Measurements from ENCODE around the gene MEGF11.
A peak's percentile ranks its signal among the peaks of the same experiment; 100 is the strongest.

MEGF11 gene

GRCh38 chr15:65954289-65954741 is 299.2 kb downstream of the MEGF11 start (continued):
- TF ChIP-seq, protein P1, sequence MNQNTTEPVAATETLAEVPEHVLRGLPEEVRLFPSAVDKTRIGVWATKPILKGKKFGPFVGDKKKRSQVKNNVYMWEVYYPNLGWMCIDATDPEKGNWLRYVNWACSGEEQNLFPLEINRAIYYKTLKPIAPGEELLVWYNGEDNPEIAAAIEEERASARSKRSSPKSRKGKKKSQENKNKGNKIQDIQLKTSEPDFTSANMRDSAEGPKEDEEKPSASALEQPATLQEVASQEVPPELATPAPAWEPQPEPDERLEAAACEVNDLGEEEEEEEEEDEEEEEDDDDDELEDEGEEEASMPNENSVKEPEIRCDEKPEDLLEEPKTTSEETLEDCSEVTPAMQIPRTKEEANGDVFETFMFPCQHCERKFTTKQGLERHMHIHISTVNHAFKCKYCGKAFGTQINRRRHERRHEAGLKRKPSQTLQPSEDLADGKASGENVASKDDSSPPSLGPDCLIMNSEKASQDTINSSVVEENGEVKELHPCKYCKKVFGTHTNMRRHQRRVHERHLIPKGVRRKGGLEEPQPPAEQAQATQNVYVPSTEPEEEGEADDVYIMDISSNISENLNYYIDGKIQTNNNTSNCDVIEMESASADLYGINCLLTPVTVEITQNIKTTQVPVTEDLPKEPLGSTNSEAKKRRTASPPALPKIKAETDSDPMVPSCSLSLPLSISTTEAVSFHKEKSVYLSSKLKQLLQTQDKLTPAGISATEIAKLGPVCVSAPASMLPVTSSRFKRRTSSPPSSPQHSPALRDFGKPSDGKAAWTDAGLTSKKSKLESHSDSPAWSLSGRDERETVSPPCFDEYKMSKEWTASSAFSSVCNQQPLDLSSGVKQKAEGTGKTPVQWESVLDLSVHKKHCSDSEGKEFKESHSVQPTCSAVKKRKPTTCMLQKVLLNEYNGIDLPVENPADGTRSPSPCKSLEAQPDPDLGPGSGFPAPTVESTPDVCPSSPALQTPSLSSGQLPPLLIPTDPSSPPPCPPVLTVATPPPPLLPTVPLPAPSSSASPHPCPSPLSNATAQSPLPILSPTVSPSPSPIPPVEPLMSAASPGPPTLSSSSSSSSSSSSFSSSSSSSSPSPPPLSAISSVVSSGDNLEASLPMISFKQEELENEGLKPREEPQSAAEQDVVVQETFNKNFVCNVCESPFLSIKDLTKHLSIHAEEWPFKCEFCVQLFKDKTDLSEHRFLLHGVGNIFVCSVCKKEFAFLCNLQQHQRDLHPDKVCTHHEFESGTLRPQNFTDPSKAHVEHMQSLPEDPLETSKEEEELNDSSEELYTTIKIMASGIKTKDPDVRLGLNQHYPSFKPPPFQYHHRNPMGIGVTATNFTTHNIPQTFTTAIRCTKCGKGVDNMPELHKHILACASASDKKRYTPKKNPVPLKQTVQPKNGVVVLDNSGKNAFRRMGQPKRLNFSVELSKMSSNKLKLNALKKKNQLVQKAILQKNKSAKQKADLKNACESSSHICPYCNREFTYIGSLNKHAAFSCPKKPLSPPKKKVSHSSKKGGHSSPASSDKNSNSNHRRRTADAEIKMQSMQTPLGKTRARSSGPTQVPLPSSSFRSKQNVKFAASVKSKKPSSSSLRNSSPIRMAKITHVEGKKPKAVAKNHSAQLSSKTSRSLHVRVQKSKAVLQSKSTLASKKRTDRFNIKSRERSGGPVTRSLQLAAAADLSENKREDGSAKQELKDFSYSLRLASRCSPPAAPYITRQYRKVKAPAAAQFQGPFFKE (tag by site-specific recombination; IDR thresholded peaks at IDR 0.05; ENCODE audit: borderline replicate concordance): no peak
- TF ChIP-seq ZNF398 (tag by site-specific recombination; IDR thresholded peaks at IDR 0.05) (peak; percentile 72), ZNF785 (tag by site-specific recombination; IDR thresholded peaks at IDR 0.05) (no peak), ZNF433 (tag by site-specific recombination; IDR thresholded peaks at IDR 0.05; ENCODE audit: low read depth) (no peak), ZNF202 (tag by site-specific recombination; IDR thresholded peaks at IDR 0.05; ENCODE audit: borderline replicate concordance) (no peak), ZNF221 (tag by site-specific recombination; IDR thresholded peaks at IDR 0.05; ENCODE audit: borderline replicate concordance) (no peak), ZNF660 (tag by site-specific recombination; IDR thresholded peaks at IDR 0.05) (peak; percentile 84), ZNF629 (tag by site-specific recombination; IDR thresholded peaks at IDR 0.05) (no peak), YY1 (tag by site-specific recombination; IDR thresholded peaks at IDR 0.05) (no peak), ZNF600 (tag by site-specific recombination; IDR thresholded peaks at IDR 0.05) (peak; percentile 75), ZNF837 (tag by site-specific recombination; IDR thresholded peaks at IDR 0.05) (no peak), ZBTB26 (tag by site-specific recombination; optimal IDR thresholded peaks at IDR 0.05) (no peak), ZNF404 (tag by site-specific recombination; IDR thresholded peaks at IDR 0.05) (no peak; the same call in 1 of the 2 replicates), ZNF555 (tag by site-specific recombination; conservative IDR thresholded peaks at IDR 0.05) (no peak), ZFHX2 (tag by site-specific recombination; conservative IDR thresholded peaks at IDR 0.05) (peak; percentile 69), ZNF24 (tag by site-specific recombination; IDR thresholded peaks at IDR 0.05) (0 out of 2 replicates have a peak, but pooled peaks have one; percentile 47), SP3 (tag by site-specific recombination; IDR thresholded peaks at IDR 0.05) (no peak), ZNF621 (tag by site-specific recombination; IDR thresholded peaks at IDR 0.05) (no peak), ZNF169 (tag by site-specific recombination; IDR thresholded peaks at IDR 0.05) (no peak), ZNF140 (tag by site-specific recombination; IDR thresholded peaks at IDR 0.05) (no peak), MZF1 (tag by site-specific recombination; IDR thresholded peaks at IDR 0.05; ENCODE audit: borderline replicate concordance) (no peak), ZSCAN16 (tag by site-specific recombination; IDR thresholded peaks at IDR 0.05) (no peak), ZFP37 (tag by site-specific recombination; IDR thresholded peaks at IDR 0.05) (no peak), ZIC2 (tag by site-specific recombination; IDR thresholded peaks at IDR 0.05) (peak; percentile 99), SP2 (tag by site-specific recombination; IDR thresholded peaks at IDR 0.05) (no peak), OVOL3 (tag by site-specific recombination; IDR thresholded peaks at IDR 0.05) (no peak), KLF8 (tag by site-specific recombination; IDR thresholded peaks at IDR 0.05) (no peak)
- TF ChIP-seq, protein P2, sequence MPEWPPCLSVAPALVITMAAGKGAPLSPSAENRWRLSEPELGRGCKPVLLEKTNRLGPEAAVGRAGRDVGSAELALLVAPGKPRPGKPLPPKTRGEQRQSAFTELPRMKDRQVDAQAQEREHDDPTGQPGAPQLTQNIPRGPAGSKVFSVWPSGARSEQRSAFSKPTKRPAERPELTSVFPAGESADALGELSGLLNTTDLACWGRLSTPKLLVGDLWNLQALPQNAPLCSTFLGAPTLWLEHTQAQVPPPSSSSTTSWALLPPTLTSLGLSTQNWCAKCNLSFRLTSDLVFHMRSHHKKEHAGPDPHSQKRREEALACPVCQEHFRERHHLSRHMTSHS (tag by site-specific recombination; IDR thresholded peaks at IDR 0.05): no peak
- TF ChIP-seq, protein P3, sequence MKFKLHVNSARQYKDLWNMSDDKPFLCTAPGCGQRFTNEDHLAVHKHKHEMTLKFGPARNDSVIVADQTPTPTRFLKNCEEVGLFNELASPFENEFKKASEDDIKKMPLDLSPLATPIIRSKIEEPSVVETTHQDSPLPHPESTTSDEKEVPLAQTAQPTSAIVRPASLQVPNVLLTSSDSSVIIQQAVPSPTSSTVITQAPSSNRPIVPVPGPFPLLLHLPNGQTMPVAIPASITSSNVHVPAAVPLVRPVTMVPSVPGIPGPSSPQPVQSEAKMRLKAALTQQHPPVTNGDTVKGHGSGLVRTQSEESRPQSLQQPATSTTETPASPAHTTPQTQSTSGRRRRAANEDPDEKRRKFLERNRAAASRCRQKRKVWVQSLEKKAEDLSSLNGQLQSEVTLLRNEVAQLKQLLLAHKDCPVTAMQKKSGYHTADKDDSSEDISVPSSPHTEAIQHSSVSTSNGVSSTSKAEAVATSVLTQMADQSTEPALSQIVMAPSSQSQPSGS (tag by site-specific recombination; IDR thresholded peaks at IDR 0.05; ENCODE audit: low read depth): no peak
- TF ChIP-seq, protein P4, sequence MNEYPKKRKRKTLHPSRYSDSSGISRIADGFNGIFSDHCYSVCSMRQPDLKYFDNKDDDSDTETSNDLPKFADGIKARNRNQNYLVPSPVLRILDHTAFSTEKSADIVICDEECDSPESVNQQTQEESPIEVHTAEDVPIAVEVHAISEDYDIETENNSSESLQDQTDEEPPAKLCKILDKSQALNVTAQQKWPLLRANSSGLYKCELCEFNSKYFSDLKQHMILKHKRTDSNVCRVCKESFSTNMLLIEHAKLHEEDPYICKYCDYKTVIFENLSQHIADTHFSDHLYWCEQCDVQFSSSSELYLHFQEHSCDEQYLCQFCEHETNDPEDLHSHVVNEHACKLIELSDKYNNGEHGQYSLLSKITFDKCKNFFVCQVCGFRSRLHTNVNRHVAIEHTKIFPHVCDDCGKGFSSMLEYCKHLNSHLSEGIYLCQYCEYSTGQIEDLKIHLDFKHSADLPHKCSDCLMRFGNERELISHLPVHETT (tag by site-specific recombination; IDR thresholded peaks at IDR 0.05): no peak
